ENCODE results near the gene B4GALT6.

The B4GALT6 gene

GRCh38 chr18:31634331-31634713 is 50.1 kb downstream of the B4GALT6 start:
- no peak for DNase-seq (ENCODE audit: low read depth in 2 of 2, low spot score in 1 of 2)

GRCh38 chr18:31633392-31634330 is 50.7 kb downstream of the B4GALT6 start:
- DNase-seq (ENCODE audit: low read depth in 2 of 2, low spot score in 1 of 2) = no peak

GRCh38 chr18:31632356-31632755 is 52.0 kb downstream of the B4GALT6 start:
- DNase-seq (ENCODE audit: low read depth in 2 of 2, low spot score in 1 of 2) = no peak

- DNase-seq (ENCODE audit: low read depth in 2 of 2, low spot score in 1 of 2) = no peak
These were observed 52.9 kb downstream of the B4GALT6 start for GRCh38 chr18:31631526-31631925.

GRCh38 chr18:31630549-31630948 is 53.8 kb downstream of the B4GALT6 start:
- DNase-seq (ENCODE audit: low read depth in 2 of 2, low spot score in 1 of 2) = no peak

GRCh38 chr18:31626409-31626808 is 58.0 kb downstream of the B4GALT6 start:
- no peak for DNase-seq (ENCODE audit: low read depth in 2 of 2, low spot score in 1 of 2)

- no peak for DNase-seq (ENCODE audit: low read depth in 2 of 2, low spot score in 1 of 2)
These were observed 59.3 kb downstream of the B4GALT6 start for GRCh38 chr18:31624892-31625640.

- DNase-seq (ENCODE audit: low read depth in 2 of 2, low spot score in 1 of 2) = no peak
These were observed 65.1 kb downstream of the B4GALT6 start for GRCh38 chr18:31619291-31619690.

GRCh38 chr18:31618801-31619200 is 65.6 kb downstream of the B4GALT6 start:
- DNase-seq (ENCODE audit: low read depth in 2 of 2, low spot score in 1 of 2) = no peak

GRCh38 chr18:31617031-31617717 is 67.2 kb downstream of the B4GALT6 start:
- no peak for DNase-seq (ENCODE audit: low read depth in 2 of 2, low spot score in 1 of 2)

- DNase-seq (ENCODE audit: low read depth in 2 of 2, low spot score in 1 of 2) = no peak
These were observed 67.8 kb downstream of the B4GALT6 start for GRCh38 chr18:31616586-31616985.

- DNase-seq (ENCODE audit: low read depth in 2 of 2, low spot score in 1 of 2) = no peak
These were observed 70.3 kb downstream of the B4GALT6 start for GRCh38 chr18:31614044-31614443.

- no peak for DNase-seq (ENCODE audit: low read depth in 2 of 2, low spot score in 1 of 2)
These were observed 72.3 kb downstream of the B4GALT6 start for GRCh38 chr18:31612124-31612523.

GRCh38 chr18:31611511-31611910 is 72.9 kb downstream of the B4GALT6 start:
- no peak for DNase-seq (ENCODE audit: low read depth in 2 of 2, low spot score in 1 of 2)

- no peak for DNase-seq (ENCODE audit: low read depth in 2 of 2, low spot score in 1 of 2)
These were observed 73.8 kb downstream of the B4GALT6 start for GRCh38 chr18:31610286-31611205.

GRCh38 chr18:31609886-31610285 is 74.5 kb downstream of the B4GALT6 start:
- no peak for DNase-seq (ENCODE audit: low read depth in 2 of 2, low spot score in 1 of 2)

GRCh38 chr18:31607384-31607783 is 77.0 kb downstream of the B4GALT6 start:
- DNase-seq (ENCODE audit: low read depth in 2 of 2, low spot score in 1 of 2) = no peak

GRCh38 chr18:31606265-31606664 is 78.1 kb downstream of the B4GALT6 start:
- DNase-seq (ENCODE audit: low read depth in 2 of 2, low spot score in 1 of 2) = no peak

- no peak for DNase-seq (ENCODE audit: low read depth in 2 of 2, low spot score in 1 of 2)
These were observed 81.1 kb downstream of the B4GALT6 start for GRCh38 chr18:31603315-31603714.

- DNase-seq (ENCODE audit: low read depth in 2 of 2, low spot score in 1 of 2) = no peak
These were observed 86.2 kb downstream of the B4GALT6 start for GRCh38 chr18:31598021-31598805.

Measured in stimulated activated CD8-positive, alpha-beta memory T cell treated with anti-CD3 and anti-CD28 coated beads, Interleukin-4, amount 100 ng/mL, for 1 hour (primary cell).